Measurements from ENCODE around the gene PRAME.

The PRAME gene

DNA sequence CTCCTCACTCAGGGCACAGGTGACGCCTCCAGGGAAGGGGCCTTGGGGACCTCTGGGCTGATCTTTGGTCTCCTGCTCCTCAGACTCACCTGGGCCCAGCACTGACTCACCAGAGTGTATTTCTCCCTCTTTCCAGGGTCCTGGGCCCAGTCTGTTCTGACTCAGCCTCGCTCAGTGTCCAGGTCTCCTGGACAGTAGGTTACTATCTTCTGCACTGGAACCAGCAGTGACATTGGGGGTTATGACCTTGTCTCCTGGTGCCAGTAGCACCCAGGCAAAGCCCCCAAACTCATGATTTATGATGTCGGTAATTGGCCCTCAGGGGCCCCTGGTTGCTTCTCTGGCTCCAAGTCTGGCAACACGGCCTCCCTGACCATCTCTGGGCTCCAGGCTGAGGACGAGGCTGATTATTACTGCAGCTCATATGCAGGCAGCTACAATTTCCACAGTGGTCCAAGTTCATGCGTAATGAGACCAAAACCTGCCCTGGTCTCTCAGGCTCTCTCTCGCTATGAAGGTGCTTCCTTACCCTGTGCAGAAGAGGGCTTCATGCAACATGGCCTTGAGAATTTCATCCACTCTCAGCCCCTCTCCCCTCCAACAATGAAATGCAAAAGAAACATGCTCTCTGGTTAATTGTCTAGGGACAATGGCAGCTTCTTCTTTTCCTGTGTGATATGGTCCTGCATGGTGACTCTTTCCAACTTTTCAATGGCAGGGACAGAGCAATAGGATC, 21.0 kb upstream of the PRAME start:
- DNase-seq: no peak

DNA sequence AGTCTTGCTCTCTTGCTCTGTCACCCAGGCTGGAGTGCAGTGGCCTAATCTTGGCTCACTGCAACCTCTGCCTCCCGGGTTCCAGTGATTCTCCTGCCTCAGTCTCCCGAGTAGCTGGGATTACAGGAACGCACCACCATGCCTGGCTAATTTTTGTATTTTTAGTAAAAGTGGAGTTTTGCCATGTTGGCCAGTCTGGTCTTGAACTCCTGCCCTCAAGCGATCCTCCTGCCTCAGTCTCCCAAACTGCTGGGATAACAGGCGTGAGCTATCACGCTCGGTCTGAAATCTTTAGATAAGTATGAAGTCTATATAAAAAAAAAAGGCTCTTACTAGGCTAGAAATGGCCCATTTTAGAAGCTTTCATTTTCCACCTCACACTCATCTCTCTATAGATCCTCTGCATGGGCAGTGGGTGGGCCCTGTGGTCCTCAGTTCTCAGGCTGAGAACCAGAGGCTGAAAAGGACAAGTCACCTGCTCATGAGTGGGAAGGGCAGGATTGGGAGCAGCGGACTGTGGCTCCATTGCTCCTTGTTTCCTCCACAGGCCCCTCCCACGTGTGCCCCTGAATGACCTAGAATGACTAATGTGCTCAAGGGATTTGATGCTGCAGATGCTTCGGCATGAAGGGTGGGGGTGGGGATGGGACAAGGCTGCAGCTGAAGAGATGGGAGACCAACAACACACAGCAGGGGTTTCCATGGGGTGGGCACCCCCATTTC, 19.8 kb upstream of the PRAME start:
- no peak for DNase-seq

DNA sequence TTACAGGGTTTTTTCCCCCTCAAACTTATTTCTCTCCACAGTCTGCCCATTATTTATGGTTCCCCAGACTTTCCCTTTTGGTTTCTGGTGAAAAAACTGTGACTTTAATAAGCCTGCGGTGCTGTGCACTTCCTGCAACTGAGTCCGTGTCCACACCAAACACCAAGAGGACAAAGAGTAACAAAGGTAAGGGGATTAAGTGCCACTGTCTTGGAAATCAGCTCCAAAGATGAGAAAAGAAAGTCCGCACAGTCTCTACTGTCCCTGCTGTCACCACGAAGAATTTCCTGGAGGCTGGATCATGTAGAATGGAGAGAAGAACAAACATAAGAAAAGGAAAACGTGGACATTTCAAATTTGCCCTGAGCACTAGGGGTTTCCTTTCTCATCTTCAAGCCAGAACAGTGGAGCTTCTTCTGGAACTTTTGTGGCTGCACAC, 17.9 kb upstream of the PRAME start:
- DNase-seq: no peak

- no peak for DNase-seq
Observed at GRCh38 chr22:22576244-22576988, 17.4 kb upstream of the PRAME start.

- no peak for DNase-seq
Observed at GRCh38 chr22:22574361-22574760, 15.3 kb upstream of the PRAME start.

DNA sequence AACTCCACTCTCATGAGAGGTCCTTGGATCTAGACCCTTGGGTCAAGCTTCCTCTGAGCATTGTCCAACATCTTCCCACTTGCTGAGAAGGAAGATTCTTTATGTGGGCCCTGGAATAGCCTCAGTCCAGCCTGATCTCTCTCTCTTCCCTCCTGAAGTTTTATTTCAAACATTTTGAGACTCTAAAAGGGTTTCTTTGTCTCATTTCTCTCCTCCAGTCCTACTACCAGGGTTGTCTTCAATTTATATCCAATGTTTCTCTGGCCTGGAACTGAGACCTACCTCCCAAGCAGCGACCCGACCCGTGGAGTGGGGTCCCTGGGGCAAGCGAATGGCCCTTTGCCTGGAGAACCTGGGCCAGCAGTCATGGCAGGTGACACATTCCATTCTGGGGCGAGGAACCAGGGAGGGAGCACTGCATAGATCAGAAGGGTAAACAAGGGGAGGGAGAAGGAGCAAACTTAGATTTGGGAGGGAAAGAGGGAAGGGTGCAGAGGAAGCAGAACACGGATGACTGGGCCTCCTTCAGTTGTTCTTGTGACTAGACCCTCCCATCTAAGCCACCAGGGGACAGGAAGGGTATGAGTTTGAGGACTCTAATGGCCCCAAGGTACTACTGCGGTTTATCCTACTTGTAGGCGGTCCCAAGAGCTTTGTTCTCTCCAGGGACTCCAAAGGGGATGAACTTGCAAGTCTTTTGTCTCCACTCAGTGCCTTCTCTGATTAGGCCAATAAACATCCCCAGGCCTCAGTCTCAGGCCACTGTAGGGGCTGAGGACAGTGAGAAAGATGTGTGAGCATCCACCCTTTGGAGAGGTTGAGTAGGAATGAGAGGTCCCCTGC, 14.2 kb upstream of the PRAME start:
- no peak for DNase-seq

DNA sequence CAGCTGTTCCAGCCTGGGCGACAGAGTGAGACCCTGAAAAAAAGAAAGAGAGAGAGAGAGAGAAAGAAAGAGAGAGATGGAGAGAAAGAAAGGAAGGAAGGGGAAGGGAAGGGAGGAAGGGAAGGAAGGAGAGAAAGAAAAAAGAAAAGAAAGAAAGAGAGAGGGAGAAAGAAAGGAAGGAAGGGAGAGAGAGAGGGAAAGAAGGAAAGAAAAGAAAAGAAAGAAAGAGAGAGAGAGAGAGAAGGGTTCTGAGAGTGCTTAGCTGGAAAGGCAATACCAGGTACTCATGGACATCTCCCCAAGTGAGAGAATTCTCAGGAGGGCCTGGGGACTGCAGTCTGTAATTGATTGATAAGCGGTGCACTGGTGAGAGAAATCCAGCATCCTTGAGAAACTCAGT, 12.8 kb upstream of the PRAME start:
- no peak for DNase-seq

DNA sequence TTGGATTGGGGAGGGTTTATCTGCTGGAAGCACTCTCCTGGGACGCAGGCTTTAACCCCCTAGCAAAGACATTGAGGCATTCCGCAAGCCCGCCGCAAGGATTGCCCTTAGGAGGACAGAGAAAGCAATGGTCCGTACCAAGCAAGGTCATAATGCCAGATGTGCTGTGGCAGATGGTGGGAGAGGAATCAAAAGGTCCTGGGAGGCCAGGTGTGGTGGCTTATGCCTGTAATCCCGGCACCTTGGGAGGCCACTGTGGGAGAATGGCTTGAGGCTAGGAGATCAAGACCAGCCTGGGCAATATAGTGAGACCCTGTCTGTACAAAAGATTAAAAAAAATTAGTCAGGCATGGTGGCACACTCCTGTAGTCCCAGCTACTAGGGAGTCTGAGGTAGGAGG, 12.4 kb upstream of the PRAME start:
- DNase-seq: no peak

- no peak for DNase-seq
Observed at GRCh38 chr22:22569218-22569617, 10.2 kb upstream of the PRAME start.

GRCh38 chr22:22565981-22566380, 6.9 kb upstream of the PRAME start:
- no peak for DNase-seq

DNA sequence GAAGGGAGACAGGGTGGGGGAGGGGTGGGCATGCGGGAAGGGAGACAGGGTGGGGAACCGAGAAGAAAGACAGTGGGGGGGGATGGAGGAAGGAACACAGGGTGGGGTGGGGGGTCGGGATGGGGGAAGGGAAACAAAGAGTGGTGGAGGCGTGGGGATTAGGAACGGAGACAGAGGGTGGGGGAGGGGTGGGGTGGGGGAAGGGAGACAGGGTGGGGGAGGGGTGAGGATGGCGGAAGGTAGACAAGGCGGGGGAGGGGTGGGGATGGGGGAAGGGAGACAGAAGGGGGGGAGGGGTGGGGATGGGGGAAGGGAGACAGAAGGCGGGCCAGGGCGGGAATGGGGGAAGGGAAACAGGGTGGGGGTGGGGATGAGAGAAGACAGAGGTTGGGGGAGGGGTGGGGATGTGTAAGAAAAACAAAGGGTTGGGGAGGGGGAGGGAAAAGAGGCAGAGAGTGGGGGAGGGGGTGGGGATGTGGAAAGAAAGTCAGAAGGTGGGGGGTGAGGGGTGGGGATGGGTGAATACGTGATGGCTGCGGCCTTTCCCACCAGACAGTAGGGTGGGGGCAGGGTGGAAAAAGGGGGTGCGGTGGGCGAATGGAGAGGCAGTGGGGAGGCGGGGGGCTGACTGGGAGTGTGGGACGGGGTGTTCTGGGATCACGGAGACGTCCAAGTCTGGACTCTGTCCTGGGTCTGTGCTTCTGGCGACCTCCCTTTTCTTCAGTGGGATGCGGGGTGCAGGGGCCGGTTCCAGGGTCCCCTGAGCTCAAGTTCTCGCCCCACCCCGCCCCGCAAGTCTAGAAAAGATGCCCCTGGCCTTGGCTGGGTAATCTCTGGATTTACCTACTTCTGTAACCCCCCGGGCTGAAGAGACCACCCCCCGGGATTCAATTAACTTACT, 744 bp downstream of the PRAME start:
- no peak for DNase-seq

GRCh38 chr22:22556995-22557925, 1.8 kb downstream of the PRAME start:
- no peak for DNase-seq

GRCh38 chr22:22556578-22556977, 2.5 kb downstream of the PRAME start:
- no peak for DNase-seq

DNA sequence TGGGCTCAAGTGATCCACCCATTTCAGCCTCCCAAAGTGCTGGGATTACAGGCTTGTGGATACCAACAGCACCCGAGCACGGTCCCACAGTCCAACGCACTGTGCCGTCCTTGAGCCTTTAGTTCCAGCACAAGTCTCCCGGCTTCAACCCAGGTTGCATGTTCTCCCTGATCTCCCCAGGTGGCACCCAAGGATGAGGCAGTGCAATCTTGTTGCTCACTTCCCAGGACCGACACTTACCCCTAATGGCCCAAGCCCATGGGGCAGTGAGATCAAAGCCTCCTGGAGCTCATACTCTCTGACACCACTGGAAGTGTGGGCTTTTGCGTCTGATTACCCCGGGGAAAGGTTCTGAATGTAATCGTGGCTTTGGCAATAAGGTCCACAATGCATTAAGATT, 3.5 kb downstream of the PRAME start:
- DNase-seq: no peak

DNA sequence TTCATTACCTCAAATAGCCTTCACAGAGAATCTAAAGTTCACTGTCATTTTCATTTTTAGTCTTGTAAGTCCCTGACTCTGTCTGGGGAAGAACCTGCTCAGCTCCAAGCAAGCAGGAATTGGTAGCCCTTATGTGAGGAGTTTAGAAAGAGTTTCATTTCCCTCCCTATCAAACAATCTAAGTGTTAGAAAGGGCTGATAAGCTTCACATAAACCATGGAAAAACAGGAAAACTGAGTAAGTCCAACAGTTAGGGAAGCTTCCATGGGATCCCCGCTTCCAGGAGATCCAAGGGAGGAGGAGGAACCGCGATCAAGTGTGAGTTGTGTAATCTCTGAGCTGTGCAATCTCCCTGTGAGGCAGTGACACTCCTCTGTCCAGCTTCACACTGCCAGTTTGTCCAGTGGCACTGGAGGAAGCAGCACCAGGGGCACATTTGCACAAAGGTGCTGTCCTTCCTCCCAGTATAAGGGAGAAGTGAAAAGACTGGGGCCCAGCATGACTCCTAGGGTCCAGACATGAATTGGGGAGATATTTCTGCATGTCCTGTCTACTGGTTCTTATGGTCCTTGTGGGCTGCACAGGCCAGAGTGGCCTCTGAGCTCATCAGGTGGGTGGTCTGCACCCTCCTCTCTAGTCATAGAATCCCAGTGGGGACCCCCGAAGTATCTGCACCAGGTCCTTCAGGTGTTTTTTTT, 4.3 kb downstream of the PRAME start:
- no peak for DNase-seq

GRCh38 chr22:22553735-22554586, 5.1 kb downstream of the PRAME start:
- DNase-seq: no peak

DNA sequence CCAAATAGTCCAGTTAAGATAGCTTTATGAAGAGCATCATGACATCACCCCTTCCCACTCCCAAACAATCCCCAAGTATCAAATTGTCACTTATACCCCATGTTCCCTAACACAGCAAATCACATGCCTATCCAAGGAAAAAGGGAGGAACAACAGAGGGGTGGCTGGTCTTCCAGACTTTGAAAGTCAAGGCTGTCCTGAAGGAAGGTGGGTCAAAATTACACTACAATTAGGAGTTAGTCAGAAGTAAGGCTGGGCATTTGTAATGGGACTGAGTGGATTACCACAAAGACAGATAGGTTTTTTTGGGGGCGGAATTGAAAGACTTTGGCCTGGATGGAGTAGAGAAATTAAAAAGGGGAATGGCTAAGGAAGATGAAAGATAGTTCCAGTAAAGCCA, 5.9 kb downstream of the PRAME start:
- DNase-seq: no peak

DNA sequence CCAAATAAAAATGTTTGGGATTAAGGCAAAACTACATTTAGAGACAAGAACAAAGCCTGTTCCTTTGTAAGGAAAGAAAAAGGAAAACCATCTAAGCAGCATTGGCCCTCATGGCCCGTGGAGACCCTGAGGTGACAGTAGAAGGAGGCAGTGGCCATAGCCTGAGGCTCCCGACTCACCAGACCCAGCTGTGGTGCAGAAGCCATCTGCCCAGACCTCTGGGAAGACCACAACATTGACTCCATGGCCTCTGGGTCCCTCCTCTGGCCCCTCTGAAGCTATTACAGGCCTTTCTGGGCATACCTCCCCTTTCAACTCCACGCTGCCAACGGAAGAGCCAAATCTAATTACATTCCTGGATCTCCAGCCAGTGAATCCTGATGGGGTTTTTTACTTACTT, 6.4 kb downstream of the PRAME start:
- no peak for DNase-seq

Data from midbrain (tissue), 1 donor.